ENCODE measurements around the gene SUSD4. TPM values are rescaled to one million over a fixed set of nuclear protein-coding genes. Genes with fewer than 3 reads are reported as not detected.

Gene SUSD4
- total and polyA plus RNA-seq, 2 of the 8 experiments (the other 6 are each of a cell fraction or from before 2014, with no cell fraction given) = 3.9 to 5.2 TPM

- Histone ChIP-seq H2BK5ac (ENCODE audit: low read depth, low read length) (no peak overlapping the region), H3K14ac (ENCODE audit: insufficient read length) (no peak overlapping the region), H2AFZ (ENCODE audit: low read length) (no peak overlapping the region), H3K79me2 (ENCODE audit: control insufficient read depth in 1 of 2, insufficient read depth in 2 of 2, low read length in 2 of 2) (no peaks in the 10 kb centered on the region), H4K5ac (ENCODE audit: insufficient read length, low read depth, low read length) (no peak overlapping the region), H2AK5ac (ENCODE audit: low read depth, low read length) (no peak overlapping the region), H3K9me3 (ENCODE audit: insufficient read depth in 2 of 2, low read depth in 1 of 2, low read length in 1 of 2) (no peaks in the 10 kb centered on the region), H3K27me3 (replicated peaks in 1 of 4; ENCODE audit: control insufficient read depth in 3 of 4, extremely low read depth in 1 of 4, insufficient read depth in 3 of 4, low read length in 3 of 4) (no peaks in the 10 kb centered on the region), H2BK15ac (ENCODE audit: low read length) (no peak overlapping the region), H2BK20ac (ENCODE audit: low read length) (no peak overlapping the region), H4K8ac (ENCODE audit: extremely low read depth, insufficient read depth, low read length) (no peak overlapping the region), H3K27ac (ENCODE audit: low read depth, low read length) (no peak overlapping the region), H3K4ac (replicated peaks; ENCODE audit: insufficient read length, low read depth, low read length) (no peak overlapping the region), H2BK120ac (replicated peaks; ENCODE audit: low read depth, low read length) (no peak overlapping the region), H3K56ac (replicated peaks; ENCODE audit: insufficient read length, low read depth, low read length) (no peak overlapping the region), H3K23me2 (ENCODE audit: low read depth, low read length) (no peaks in the 10 kb centered on the region), H4K91ac (replicated peaks; ENCODE audit: insufficient read length, low read length) (no peak overlapping the region), H3K4me2 (ENCODE audit: insufficient read depth in 1 of 2, low read depth in 2 of 2, low read length in 2 of 2) (no peak overlapping the region), H3K23ac (ENCODE audit: insufficient read length) (no peak overlapping the region), H2BK12ac (ENCODE audit: low read depth, low read length) (no peak overlapping the region), H3K4me1 (replicated peaks in 1 of 4; ENCODE audit: control insufficient read depth in 3 of 4, insufficient read depth in 4 of 4, low read length in 3 of 4) (no peaks in the 10 kb centered on the region), H4K20me1 (replicated peaks in 1 of 2; ENCODE audit: control insufficient read depth in 1 of 2, insufficient read depth in 2 of 2, low read length in 2 of 2) (no peaks in the 10 kb centered on the region), H3K79me1 (ENCODE audit: low read depth, low read length) (no peaks in the 10 kb centered on the region), H3K9ac (replicated peaks in 1 of 4; ENCODE audit: extremely low read depth in 1 of 4, low read depth in 3 of 4, low read length in 3 of 4) (no peak overlapping the region), H3K36me3 (ENCODE audit: control insufficient read depth in 2 of 4, insufficient read depth in 4 of 4, low read length in 3 of 4) (no peaks in the 10 kb centered on the region), H3K18ac (ENCODE audit: extremely low read depth, low read length) (no peak overlapping the region), H3K4me3 (ENCODE audit: extremely low read depth in 1 of 4, insufficient read depth in 2 of 4, low read depth in 3 of 4, low read length in 4 of 4) (no peak overlapping the region)
- WGBS, 2 experiments (ENCODE audit: extremely low coverage in 1 of 2, insufficient coverage in 1 of 2, insufficient read length in 1 of 2, insufficient replicate concordance in 2 of 2, low coverage in 1 of 2, low lambda C conversion rate in 2 of 2, missing lambda C conversion rate in 1 of 2) = 85% methylated on average over 3 of the region's 3 CpGs; no CpG with 5 or more reads in 1 of the 2 experiments
- ChIA-PET CTCF (ENCODE audit: partially characterized antibody) (no interaction called here), POLR2A (ENCODE audit: partially characterized antibody) (no interaction called here)
- TF ChIP-seq CTCF (IDR thresholded peaks at IDR 0.05; ENCODE audit: control extremely low read depth in 1 of 3, insufficient read depth in 1 of 3, low read depth in 1 of 3, low read length in 3 of 3) = no peak
- no peak for FAIRE-seq
- no peak for DNase-seq (ENCODE audit: low read depth in 1 of 2, low spot score in 2 of 2)
These were observed 78.5 kb downstream of the SUSD4 start for GRCh38 chr1:223285452-223285851.

Measured in H1 (cell line).